Measurements from ENCODE around the gene CDC14B.

DNA sequence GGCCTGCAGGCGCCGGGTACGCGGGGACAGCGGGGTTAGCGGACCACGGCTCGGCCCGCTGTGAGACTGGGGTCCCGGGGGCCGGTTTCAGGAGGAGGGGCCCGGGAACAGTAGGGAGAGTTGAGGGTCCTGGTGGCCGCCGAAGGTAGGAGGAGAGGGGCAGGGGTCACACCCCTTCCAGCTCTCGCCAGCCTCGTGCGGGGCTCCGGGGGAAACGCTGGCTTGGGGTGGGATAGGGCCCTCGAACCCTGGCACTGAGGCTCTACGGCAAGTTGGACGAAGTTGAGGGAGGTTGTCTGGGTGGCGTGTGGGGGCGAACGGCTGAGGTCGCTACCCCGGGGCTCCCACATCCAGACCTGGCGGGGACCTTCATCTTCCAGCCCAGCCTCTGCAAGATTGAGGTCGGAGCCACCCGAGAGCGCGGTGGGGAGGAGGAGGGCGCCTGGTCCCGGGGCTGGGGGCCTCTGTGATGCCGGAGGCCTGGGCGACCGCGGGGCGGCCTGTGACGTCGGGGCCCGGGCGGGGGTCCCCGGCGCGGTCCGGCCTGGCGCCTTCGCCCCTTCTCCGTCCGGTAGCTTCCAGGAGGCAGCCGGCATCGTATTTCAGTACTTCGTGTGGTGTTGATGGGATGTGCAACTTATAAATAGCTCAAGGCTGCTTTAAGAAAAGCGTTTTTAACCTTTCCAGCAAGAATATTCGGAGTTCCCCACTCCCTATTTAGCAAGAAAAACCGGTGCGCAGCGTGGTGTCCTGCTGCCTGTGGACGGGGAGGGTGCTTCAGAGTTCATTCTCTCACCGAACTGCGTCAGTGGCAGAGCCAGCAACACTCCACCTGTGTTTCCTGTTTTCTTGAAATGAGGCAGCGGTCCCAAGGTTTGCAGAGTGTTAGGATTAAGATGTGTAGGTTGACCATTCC is 168.8 kb downstream of the CDC14B start:
- TF ChIP-seq SIN3A (IDR thresholded peaks at IDR 0.05; ENCODE audit: borderline replicate concordance, insufficient read depth, low read length) (peak; percentile 14; the same call in 1 of the 2 replicates), POLR2AphosphoS5 (IDR thresholded peaks at IDR 0.05; ENCODE audit: low read depth, low read length) (no peak), TAF1 (IDR thresholded peaks at IDR 0.05; ENCODE audit: borderline replicate concordance, insufficient read depth, low read length) (no peak), FOXP2 (optimal IDR thresholded peaks at IDR 0.05; ENCODE audit: borderline replicate concordance, extremely low read depth, extremely low read length, insufficient read depth) (peak; percentile 25)
- TF ChIP-seq, protein P1, sequence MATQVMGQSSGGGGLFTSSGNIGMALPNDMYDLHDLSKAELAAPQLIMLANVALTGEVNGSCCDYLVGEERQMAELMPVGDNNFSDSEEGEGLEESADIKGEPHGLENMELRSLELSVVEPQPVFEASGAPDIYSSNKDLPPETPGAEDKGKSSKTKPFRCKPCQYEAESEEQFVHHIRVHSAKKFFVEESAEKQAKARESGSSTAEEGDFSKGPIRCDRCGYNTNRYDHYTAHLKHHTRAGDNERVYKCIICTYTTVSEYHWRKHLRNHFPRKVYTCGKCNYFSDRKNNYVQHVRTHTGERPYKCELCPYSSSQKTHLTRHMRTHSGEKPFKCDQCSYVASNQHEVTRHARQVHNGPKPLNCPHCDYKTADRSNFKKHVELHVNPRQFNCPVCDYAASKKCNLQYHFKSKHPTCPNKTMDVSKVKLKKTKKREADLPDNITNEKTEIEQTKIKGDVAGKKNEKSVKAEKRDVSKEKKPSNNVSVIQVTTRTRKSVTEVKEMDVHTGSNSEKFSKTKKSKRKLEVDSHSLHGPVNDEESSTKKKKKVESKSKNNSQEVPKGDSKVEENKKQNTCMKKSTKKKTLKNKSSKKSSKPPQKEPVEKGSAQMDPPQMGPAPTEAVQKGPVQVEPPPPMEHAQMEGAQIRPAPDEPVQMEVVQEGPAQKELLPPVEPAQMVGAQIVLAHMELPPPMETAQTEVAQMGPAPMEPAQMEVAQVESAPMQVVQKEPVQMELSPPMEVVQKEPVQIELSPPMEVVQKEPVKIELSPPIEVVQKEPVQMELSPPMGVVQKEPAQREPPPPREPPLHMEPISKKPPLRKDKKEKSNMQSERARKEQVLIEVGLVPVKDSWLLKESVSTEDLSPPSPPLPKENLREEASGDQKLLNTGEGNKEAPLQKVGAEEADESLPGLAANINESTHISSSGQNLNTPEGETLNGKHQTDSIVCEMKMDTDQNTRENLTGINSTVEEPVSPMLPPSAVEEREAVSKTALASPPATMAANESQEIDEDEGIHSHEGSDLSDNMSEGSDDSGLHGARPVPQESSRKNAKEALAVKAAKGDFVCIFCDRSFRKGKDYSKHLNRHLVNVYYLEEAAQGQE (IDR thresholded peaks at IDR 0.05; ENCODE audit: insufficient read depth in 1 of 2, low read depth in 2 of 2, low read length in 2 of 2), result no peak
